T-helper 1 cell treated with Interleukin-12 subunit alpha and Interleukin-12 subunit beta and Interleukin-4 antibody, amounts not matched to agents 30 μg/mL and 1 μg/mL, for 36 hours (primary cell): Measurements from ENCODE around the gene C2CD5.
"Not testable (repeated sequence)": the region's sequence is repeated elsewhere in the genome, so short reads cannot be mapped to it uniquely, and the experiment has no call there.

Experiments
- H3K27ac Mint-ChIP-seq: one replicate; pipeline ENCODE4 v1.8.0; 2021; ENCODE audit warnings: mild to moderate bottlenecking, mixed read lengths
- H3K27me3 Mint-ChIP-seq: one replicate; pipeline ENCODE4 v1.8.0; 2021; ENCODE audit warnings: low read depth, mixed read lengths
- H3K36me3 Mint-ChIP-seq: one replicate; pipeline ENCODE4 v1.8.0; 2021; ENCODE audit warnings: low read depth, mixed read lengths
- H3K4me1 Mint-ChIP-seq: one replicate; pipeline ENCODE4 v1.8.0; 2021; ENCODE audit warnings: low read depth, mixed read lengths
- H3K4me3 Mint-ChIP-seq: one replicate; pipeline ENCODE4 v1.8.0; 2021; ENCODE audit warnings: mild to moderate bottlenecking, moderate library complexity, mixed read lengths
- H3K9me3 Mint-ChIP-seq: one replicate; pipeline ENCODE4 v1.8.0; 2021; ENCODE audit warnings: mixed read lengths

Gene C2CD5

GRCh38 chr12:22477166-22477893 lies 67.0 kb downstream of the C2CD5 start:
- Mint-ChIP-seq H3K4me3 (no peak overlapping the region), H3K27ac (no peak overlapping the region), H3K36me3 (peaks cover 22% of the 10 kb centered on the region)

GRCh38 chr12:22476133-22476532 lies 68.2 kb downstream of the C2CD5 start:
- Mint-ChIP-seq H3K4me1 (peaks cover 11% of the 10 kb centered on the region), H3K36me3 (peaks cover 17% of the 10 kb centered on the region), H3K4me3 (no peak overlapping the region), H3K27me3 (no peaks in the 10 kb centered on the region), H3K9me3 (no peaks in the 10 kb centered on the region), H3K27ac (no peak overlapping the region)

More at GRCh38 chr12:22477166-22477893, 67.0 kb downstream of the C2CD5 start:
- no peaks in the 10 kb centered on the region for H3K27me3 Mint-ChIP-seq
- H3K4me1 Mint-ChIP-seq = peaks cover 11% of the 10 kb centered on the region
- no peaks in the 10 kb centered on the region for H3K9me3 Mint-ChIP-seq

- no peak overlapping the region for H3K4me3 Mint-ChIP-seq
- no peak overlapping the region for H3K27ac Mint-ChIP-seq
- peaks cover 11% of the 10 kb centered on the region for H3K4me1 Mint-ChIP-seq
- no peaks in the 10 kb centered on the region for H3K9me3 Mint-ChIP-seq
- H3K27me3 Mint-ChIP-seq = no peaks in the 10 kb centered on the region
- peaks cover 19% of the 10 kb centered on the region for H3K36me3 Mint-ChIP-seq
Measured at GRCh38 chr12:22474970-22475720, 69.2 kb downstream of the C2CD5 start.

GRCh38 chr12:22473212-22473611 lies 71.1 kb downstream of the C2CD5 start:
- Mint-ChIP-seq H3K4me1 (peaks cover 10% of the 10 kb centered on the region), H3K4me3 (no peak overlapping the region), H3K36me3 (peaks cover 27% of the 10 kb centered on the region), H3K27me3 (no peaks in the 10 kb centered on the region), H3K27ac (no peak overlapping the region), H3K9me3 (no peaks in the 10 kb centered on the region)

DNA sequence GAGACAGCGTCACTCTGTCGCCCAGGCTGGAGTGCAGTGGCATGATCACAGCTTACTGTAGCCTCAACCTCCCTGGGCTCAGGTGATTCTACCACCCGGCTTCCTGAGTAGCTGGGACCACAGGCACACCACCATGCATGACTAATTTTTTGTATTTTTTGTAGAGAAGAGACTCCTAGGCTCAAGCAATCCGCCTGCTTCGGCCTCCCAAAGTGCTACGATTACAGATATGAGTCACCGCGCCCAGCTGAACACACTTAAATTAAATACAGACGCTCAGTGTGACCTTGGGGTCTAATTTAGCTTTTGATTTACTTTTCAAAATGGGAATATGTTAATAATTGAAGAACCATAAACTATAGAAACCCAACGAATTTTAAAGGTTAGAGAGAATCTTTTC lies 77.2 kb downstream of the C2CD5 start:
- Mint-ChIP-seq H3K27ac (no peak overlapping the region), H3K36me3 (peaks cover 22% of the 10 kb centered on the region), H3K9me3 (no peaks in the 10 kb centered on the region), H3K27me3 (no peaks in the 10 kb centered on the region), H3K4me3 (no peak overlapping the region), H3K4me1 (no peaks in the 10 kb centered on the region)

DNA sequence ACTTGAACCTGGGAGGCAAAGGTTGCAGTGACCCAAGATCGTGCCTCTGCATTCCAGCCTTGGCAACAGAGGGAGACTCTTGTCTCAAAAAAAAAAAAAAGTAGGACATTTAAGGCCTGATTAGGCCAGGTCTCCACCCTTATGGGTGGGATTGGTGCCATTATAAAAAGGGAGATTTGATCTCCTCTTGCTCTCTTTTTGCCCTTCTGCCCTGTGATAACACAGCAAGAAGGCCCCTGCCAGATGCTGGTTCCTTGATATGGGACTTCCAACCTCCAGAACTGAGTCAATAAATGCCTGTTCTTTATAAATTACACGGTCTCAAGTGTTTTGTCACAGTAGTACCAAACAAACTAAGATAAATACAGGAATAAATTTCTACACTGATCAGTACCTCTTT lies 81.0 kb downstream of the C2CD5 start:
- Mint-ChIP-seq H3K9me3 (no peaks in the 10 kb centered on the region), H3K27me3 (no peaks in the 10 kb centered on the region), H3K4me3 (no peak overlapping the region), H3K4me1 (no peaks in the 10 kb centered on the region), H3K27ac (no peak overlapping the region), H3K36me3 (peaks cover 11% of the 10 kb centered on the region)

GRCh38 chr12:22461786-22462185 lies 82.6 kb downstream of the C2CD5 start:
- Mint-ChIP-seq H3K4me1 (no peaks in the 10 kb centered on the region), H3K27me3 (no peaks in the 10 kb centered on the region), H3K36me3 (peaks cover 6% of the 10 kb centered on the region), H3K9me3 (no peaks in the 10 kb centered on the region), H3K27ac (no peak overlapping the region), H3K4me3 (no peak overlapping the region)

DNA sequence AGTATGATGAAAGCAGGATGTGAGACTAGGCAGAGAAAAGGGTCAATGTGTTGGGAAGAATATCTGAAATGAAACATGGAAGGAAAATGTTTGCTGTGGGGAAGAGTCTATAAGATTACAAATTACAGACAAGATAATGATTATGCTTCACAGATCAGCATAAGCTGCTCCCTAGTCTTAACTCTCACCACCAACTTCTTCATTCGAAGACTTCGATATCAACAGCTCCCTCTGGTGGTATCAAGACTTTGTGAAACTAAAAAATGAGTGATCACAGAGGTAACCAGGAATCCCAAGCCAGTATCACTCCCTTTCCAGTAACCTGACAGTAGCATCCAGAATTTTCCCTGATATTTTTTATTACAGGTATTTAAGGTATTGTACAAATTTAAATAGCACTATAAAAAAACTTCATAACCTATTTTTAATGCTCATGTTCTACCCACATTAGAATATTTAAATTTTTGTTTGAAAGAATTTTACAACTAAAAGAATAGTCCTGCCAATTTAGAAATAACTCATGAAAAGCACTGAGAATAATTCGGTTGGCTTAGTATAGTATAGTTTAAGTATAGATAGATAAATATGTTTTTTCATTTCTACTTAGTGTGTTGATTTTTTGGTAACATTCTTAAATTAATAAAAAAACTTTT lies 84.4 kb downstream of the C2CD5 start:
- no peaks in the 10 kb centered on the region for H3K4me1 Mint-ChIP-seq
- no peak overlapping the region for H3K4me3 Mint-ChIP-seq
- no peak overlapping the region for H3K27ac Mint-ChIP-seq
- H3K36me3 Mint-ChIP-seq = peaks cover 4% of the 10 kb centered on the region
- H3K27me3 Mint-ChIP-seq = no peaks in the 10 kb centered on the region
- H3K9me3 Mint-ChIP-seq = no peaks in the 10 kb centered on the region

- no peak overlapping the region for H3K4me3 Mint-ChIP-seq
- H3K4me1 Mint-ChIP-seq = no peaks in the 10 kb centered on the region
- H3K36me3 Mint-ChIP-seq = peaks cover 9% of the 10 kb centered on the region
- no peak overlapping the region for H3K27ac Mint-ChIP-seq
- no peaks in the 10 kb centered on the region for H3K9me3 Mint-ChIP-seq
- H3K27me3 Mint-ChIP-seq = no peaks in the 10 kb centered on the region
Measured at GRCh38 chr12:22458298-22458937, 85.9 kb downstream of the C2CD5 start.

DNA sequence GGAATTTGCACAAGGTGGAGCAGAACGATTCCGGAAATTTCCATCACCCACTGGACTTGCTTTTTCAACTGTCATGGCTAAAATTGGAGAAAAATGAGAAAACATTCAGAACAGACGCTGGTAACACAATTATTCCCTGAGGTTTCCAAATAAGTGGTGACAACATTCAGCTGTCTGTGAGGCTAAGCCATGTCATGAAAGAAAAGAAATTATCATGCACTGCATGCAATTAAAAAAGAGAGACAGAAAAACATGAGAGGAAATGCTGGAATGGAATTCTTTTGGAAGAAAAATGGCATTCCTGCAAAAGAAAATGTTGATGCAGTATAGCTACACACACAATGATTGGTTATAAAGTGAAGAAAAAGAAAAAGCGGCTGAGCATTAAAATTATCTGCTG lies 87.3 kb downstream of the C2CD5 start:
- H3K4me1 Mint-ChIP-seq = no peaks in the 10 kb centered on the region
- H3K27me3 Mint-ChIP-seq = no peaks in the 10 kb centered on the region
- H3K27ac Mint-ChIP-seq = no peak overlapping the region
- no peaks in the 10 kb centered on the region for H3K9me3 Mint-ChIP-seq
- H3K4me3 Mint-ChIP-seq = no peak overlapping the region
- peaks cover 11% of the 10 kb centered on the region for H3K36me3 Mint-ChIP-seq

GRCh38 chr12:22453511-22453910 lies 90.8 kb downstream of the C2CD5 start:
- Mint-ChIP-seq H3K27me3 (no peaks in the 10 kb centered on the region), H3K9me3 (no peaks in the 10 kb centered on the region), H3K4me3 (no peak overlapping the region), H3K36me3 (peaks cover 12% of the 10 kb centered on the region), H3K4me1 (no peaks in the 10 kb centered on the region), H3K27ac (no peak overlapping the region)

GRCh38 chr12:22447223-22447622 lies 97.1 kb downstream of the C2CD5 start:
- no peak overlapping the region for H3K4me3 Mint-ChIP-seq

DNA sequence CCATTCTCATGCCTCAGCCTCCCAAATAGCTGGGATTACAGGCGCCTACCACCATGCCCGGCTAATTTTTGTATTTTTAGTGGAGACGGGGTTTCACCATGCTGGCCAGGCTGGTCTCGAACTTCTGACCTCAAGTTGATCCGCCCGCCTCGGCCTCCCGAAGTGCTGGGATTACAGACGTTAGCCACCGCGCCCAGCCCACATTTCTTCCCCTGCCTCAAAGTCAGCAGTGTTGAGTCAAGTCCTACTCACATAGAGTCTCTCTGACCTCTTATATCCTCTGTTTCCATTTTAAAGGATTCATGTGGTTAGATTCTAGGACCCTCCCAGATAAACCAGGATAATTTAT lies 100.1 kb downstream of the C2CD5 start:
- not testable (repeated sequence) for H3K4me3 Mint-ChIP-seq, H3K27me3 Mint-ChIP-seq, H3K4me1 Mint-ChIP-seq, H3K27ac Mint-ChIP-seq, H3K9me3 Mint-ChIP-seq, H3K36me3 Mint-ChIP-seq

More at GRCh38 chr12:22447223-22447622, 97.1 kb downstream of the C2CD5 start:
- H3K9me3 Mint-ChIP-seq = no peaks in the 10 kb centered on the region
- H3K27ac Mint-ChIP-seq = no peak overlapping the region
- H3K4me1 Mint-ChIP-seq = no peaks in the 10 kb centered on the region
- peaks cover 5% of the 10 kb centered on the region for H3K36me3 Mint-ChIP-seq
- no peaks in the 10 kb centered on the region for H3K27me3 Mint-ChIP-seq

GRCh38 chr12:22443379-22444316 lies 100.7 kb downstream of the C2CD5 start:
- no peaks in the 10 kb centered on the region for H3K9me3 Mint-ChIP-seq
- peaks cover 4% of the 10 kb centered on the region for H3K27me3 Mint-ChIP-seq
- no peak overlapping the region for H3K4me3 Mint-ChIP-seq
- peaks cover 3% of the 10 kb centered on the region for H3K36me3 Mint-ChIP-seq
- H3K4me1 Mint-ChIP-seq = peaks cover 10% of the 10 kb centered on the region
- no peak overlapping the region for H3K27ac Mint-ChIP-seq
